ENCODE measurements around the gene GOLGA6C. TPM values are rescaled to one million over a fixed set of nuclear protein-coding genes. Genes with fewer than 3 reads are reported as not detected.
"Not testable (repeated sequence)": the region's sequence is repeated elsewhere in the genome, so short reads cannot be mapped to it uniquely, and the experiment has no call there.

The GOLGA6C gene
- total and polyA plus RNA-seq, 8 donors = not detected

DNA sequence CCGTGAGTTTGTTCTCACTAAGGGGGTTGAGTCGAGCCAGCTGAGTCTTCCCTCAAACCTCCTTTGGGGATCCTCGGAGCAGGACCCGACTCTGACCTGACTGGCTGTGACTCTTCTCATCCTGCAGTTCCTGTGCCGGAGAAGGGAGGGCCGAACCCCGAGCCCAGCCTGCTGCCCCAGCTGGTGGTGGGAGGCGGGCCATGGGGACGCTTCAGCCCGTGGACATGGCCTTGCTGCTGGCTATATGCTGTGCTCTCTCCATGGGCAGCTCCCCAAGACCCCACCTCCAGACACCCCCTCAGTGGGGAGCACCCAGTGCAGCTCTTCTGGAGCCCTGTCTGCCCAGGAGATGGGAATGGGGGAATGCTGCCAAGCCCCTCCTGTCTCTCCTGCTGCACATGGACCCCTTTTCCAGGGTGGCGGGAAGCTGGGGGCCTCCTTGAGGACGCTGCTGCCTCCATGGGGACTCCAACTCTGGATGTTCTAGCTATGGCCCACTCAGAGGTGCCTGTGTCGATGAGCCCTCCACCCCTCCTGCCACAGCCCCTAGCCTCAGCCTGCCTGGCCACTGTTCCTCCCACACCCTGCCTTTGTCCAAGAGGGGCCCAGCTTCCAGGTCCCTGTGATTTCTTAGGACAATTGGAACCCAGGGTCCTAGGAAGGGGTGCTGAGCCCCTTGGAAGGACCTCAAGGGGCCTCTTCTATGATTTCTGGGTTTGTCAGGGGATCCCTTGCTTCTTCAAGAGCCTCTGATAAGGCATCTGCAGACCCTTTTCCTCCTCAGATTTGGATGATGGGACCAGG, 43.6 kb upstream of the GOLGA6C start:
- TF ChIP-seq POLR2AphosphoS5 (IDR thresholded peaks at IDR 0.05) (no peak), POLR2A (IDR thresholded peaks at IDR 0.05) (no peak), EP300 (IDR thresholded peaks at IDR 0.05) (no peak)
- TF ChIP-seq, protein P1, sequence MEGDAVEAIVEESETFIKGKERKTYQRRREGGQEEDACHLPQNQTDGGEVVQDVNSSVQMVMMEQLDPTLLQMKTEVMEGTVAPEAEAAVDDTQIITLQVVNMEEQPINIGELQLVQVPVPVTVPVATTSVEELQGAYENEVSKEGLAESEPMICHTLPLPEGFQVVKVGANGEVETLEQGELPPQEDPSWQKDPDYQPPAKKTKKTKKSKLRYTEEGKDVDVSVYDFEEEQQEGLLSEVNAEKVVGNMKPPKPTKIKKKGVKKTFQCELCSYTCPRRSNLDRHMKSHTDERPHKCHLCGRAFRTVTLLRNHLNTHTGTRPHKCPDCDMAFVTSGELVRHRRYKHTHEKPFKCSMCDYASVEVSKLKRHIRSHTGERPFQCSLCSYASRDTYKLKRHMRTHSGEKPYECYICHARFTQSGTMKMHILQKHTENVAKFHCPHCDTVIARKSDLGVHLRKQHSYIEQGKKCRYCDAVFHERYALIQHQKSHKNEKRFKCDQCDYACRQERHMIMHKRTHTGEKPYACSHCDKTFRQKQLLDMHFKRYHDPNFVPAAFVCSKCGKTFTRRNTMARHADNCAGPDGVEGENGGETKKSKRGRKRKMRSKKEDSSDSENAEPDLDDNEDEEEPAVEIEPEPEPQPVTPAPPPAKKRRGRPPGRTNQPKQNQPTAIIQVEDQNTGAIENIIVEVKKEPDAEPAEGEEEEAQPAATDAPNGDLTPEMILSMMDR (IDR thresholded peaks at IDR 0.05) = no peak
- Histone ChIP-seq H3K4me1 (peaks cover 0 to 22% (median 12%) of the 10 kb centered on the region in 4 donors), H3K4me3 (no peak overlapping the region), H3K36me3 (peaks cover 36 to 53% (median 50%) of the 10 kb centered on the region in 4 donors), H3K9me3 (no peaks in the 10 kb centered on the region), H3K27me3 (no peaks in the 10 kb centered on the region), H3K27ac (no peak overlapping the region)
- WGBS, 5 donors = 62 to 72% (median 70%) methylated on average over 11 to 13 of the region's 13 CpGs
- intact Hi-C loops (cut with DNase I; ENCODE audit: low total_unique reads) = no loop called here
- DNase-seq = no peak

GRCh38 chr15:75215107-75216004, 42.8 kb upstream of the GOLGA6C start:
- Histone ChIP-seq H3K36me3 (peaks cover 27 to 44% (median 42%) of the 10 kb centered on the region in 4 donors), H3K27ac (no peak overlapping the region), H3K27me3 (no peaks in the 10 kb centered on the region), H3K4me1 (peaks cover 0 to 15% (median 9%) of the 10 kb centered on the region in 4 donors), H3K9me3 (no peaks in the 10 kb centered on the region), H3K4me3 (no peak overlapping the region)
- intact Hi-C loops (cut with DNase I; ENCODE audit: low total_unique reads) = no loop called here
- TF ChIP-seq, protein P1 (IDR thresholded peaks at IDR 0.05) = no peak
- no peak for TF ChIP-seq POLR2A (IDR thresholded peaks at IDR 0.05)
- no peak for TF ChIP-seq POLR2AphosphoS5 (IDR thresholded peaks at IDR 0.05)
- no peak for TF ChIP-seq EP300 (IDR thresholded peaks at IDR 0.05)
- no peak for DNase-seq
- WGBS, 5 donors = 81 to 90% (median 85%) methylated on average over 5 of the region's 5 CpGs

DNA sequence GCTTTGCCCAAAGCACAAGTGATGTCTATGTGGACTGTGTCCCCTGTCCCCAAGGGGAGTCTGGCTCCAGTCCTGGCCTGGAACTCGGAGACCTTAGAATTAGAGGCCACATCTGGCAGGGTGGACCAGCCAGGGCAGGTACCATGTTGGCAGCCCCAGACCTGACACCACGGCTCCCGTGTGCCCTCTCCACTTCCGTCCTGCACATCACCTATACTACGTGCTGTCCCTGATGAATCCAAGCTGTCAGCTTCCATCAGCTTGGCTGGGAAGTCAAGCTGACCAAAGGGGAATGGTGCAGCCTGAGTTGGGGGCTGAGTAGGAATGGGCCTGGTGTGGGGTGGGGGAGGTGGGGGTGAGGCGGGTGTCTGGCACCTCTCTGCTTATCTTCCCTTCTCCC, 41.1 kb upstream of the GOLGA6C start:
- intact Hi-C loops (cut with DNase I; ENCODE audit: low total_unique reads) = no loop called here
- DNase-seq = no peak
- TF ChIP-seq EP300 (IDR thresholded peaks at IDR 0.05) (no peak), POLR2AphosphoS5 (IDR thresholded peaks at IDR 0.05) (no peak), POLR2A (IDR thresholded peaks at IDR 0.05) (no peak)
- TF ChIP-seq, protein P1 (IDR thresholded peaks at IDR 0.05) = no peak
- H3K4me1 ChIP-seq = peaks cover 0 to 9% (median 3%) of the 10 kb centered on the region in 4 donors
- peaks cover 13 to 28% (median 25%) of the 10 kb centered on the region in 4 donors for H3K36me3 ChIP-seq
- no peaks in the 10 kb centered on the region for H3K9me3 ChIP-seq
- H3K4me3 ChIP-seq = no peak overlapping the region
- H3K27ac ChIP-seq = no peak overlapping the region
- no peaks in the 10 kb centered on the region for H3K27me3 ChIP-seq
- 88 to 93% (median 92%) methylated on average over 5 to 6 of the region's 6 CpGs for WGBS, 5 donors

GRCh38 chr15:75217574-75217973, 40.6 kb upstream of the GOLGA6C start:
- WGBS, 5 donors = 83 to 93% (median 89%) methylated on average over 3 of the region's 3 CpGs
- H3K4me3 ChIP-seq; intact Hi-C loops (cut with DNase I; ENCODE audit: low total_unique reads); H3K27me3 ChIP-seq; H3K9me3 ChIP-seq; H3K4me1 ChIP-seq; DNase-seq; H3K27ac ChIP-seq: not testable (repeated sequence)
- peaks cover 8 to 22% (median 20%) of the 10 kb centered on the region in 4 donors for H3K36me3 ChIP-seq

- H3K4me3 ChIP-seq; H3K27ac ChIP-seq; intact Hi-C loops (cut with DNase I; ENCODE audit: low total_unique reads); DNase-seq; H3K36me3 ChIP-seq; H3K27me3 ChIP-seq; H3K4me1 ChIP-seq; H3K9me3 ChIP-seq: not testable (repeated sequence)
- 32 to 61% (median 48%) methylated on average over 2 to 4 of the region's 4 CpGs for WGBS, 5 donors
Observed at GRCh38 chr15:75219507-75219929, 38.6 kb upstream of the GOLGA6C start.
